ENCODE results near the gene CFAP57.

The CFAP57 gene

DNA sequence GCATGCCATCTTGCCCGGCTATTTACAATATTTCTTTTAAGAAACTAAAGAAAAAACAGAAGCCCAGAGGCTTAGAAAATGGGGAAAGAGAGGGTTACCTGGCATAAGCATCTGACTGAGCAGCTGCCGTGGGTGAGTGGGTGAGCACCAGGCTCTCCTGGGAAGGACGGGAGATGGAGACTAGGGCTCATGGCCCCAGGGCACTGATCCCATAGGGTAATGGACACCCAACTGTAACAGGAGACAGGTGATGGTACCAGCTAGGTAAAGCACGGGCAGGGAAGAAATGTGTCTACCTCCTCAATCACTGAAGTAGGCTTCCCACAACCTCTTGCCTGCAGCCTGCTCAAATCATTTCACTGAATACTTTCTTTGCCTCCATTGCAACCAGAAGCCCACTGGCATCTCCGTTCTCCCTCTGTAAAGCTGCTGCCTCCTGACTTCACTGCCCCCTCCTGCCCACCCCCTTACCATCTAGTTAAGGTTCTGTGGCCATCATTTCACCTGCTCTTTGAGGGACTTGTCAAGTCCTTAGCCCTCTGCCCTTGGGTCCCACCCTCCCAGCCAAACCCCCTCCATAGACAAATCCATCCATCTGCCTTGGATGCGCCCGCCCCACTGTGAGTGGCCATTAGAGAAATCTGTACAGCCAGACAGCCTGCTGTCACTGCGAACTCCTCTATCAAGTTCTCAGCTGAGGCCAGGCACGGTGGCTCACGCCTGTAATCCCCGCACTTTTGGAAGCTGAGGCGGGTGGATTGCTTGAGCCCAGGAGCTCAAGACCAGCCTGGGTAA is 103.9 kb downstream of the CFAP57 start:
- Histone ChIP-seq H2BK15ac (ENCODE audit: low read depth, poor library complexity, severe bottlenecking) (no peak overlapping the region), H3K9me3 (ENCODE audit: control insufficient read depth, low read length) (no peaks in the 10 kb centered on the region), H2BK5ac (ENCODE audit: low read depth, low read length, poor library complexity, severe bottlenecking) (no peak overlapping the region), H3K14ac (ENCODE audit: low read length in 2 of 2) (no peak overlapping the region), H2BK120ac (ENCODE audit: low read depth, low read length) (no peak overlapping the region), H3K18ac (ENCODE audit: low read depth in 1 of 2, low read length in 2 of 2) (no peak overlapping the region), H2BK12ac (ENCODE audit: low read length in 2 of 2) (no peak overlapping the region), H3K9ac (ENCODE audit: low read length) (no peak overlapping the region), H3K4me1 (ENCODE audit: control insufficient read depth, insufficient read depth, low read depth, low read length) (peaks cover 2% of the 10 kb centered on the region), H3K27ac (ENCODE audit: low read length, poor library complexity, severe bottlenecking) (no peak overlapping the region), H3K4me2 (ENCODE audit: low read length, poor library complexity, severe bottlenecking) (no peak overlapping the region), H2AK5ac (ENCODE audit: low read length, severe bottlenecking) (no peak overlapping the region), H4K91ac (ENCODE audit: low read length) (no peak overlapping the region), H3K36me3 (ENCODE audit: control insufficient read depth in 1 of 2, insufficient read depth in 2 of 2, low read depth in 1 of 2, low read length in 2 of 2) (peaks cover 0 to 7% of the 10 kb centered on the region in 2 experiments), H3K79me1 (replicated peaks; ENCODE audit: low read length, poor library complexity, severe bottlenecking) (no peaks in the 10 kb centered on the region), H3K4ac (ENCODE audit: low read depth in 1 of 2, low read length in 2 of 2) (no peak overlapping the region), H2AFZ (ENCODE audit: low read depth, low read length) (no peak overlapping the region), H3K23ac (ENCODE audit: low read length in 2 of 2) (no peak overlapping the region), H4K8ac (ENCODE audit: low read length) (no peak overlapping the region), H3K4me3 (ENCODE audit: insufficient read depth in 1 of 2, low read depth in 1 of 2, low read length in 2 of 2) (no peak overlapping the region), H3K27me3 (ENCODE audit: control insufficient read depth in 1 of 2, insufficient read depth in 1 of 2, low read length in 2 of 2) (peaks cover 0 to 27% of the 10 kb centered on the region in 2 experiments)
- no peak for DNase-seq
- WGBS, result 94% methylated on average over 12 of the region's 12 CpGs

DNA sequence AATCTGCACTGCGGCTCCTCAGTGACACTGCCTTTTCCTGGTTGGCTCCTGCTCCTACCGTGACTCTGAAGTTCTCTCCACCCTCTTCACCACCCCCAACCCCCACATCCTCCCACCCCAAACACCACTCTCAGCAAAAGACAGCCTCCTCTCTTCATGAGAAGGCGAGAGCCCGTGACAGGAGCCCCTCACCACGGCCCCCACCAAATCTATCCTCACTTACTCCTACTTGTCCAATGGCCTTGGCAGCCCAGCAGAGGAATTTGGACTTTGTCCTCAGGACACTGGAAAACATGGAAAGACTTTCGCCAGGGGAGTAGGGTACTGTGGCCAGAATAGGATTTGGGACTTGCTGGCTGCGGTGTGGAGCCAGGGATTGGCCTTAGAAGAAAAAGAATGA is 104.5 kb downstream of the CFAP57 start:
- Histone ChIP-seq H3K23ac (ENCODE audit: low read length in 2 of 2) (no peak overlapping the region), H3K14ac (ENCODE audit: low read length in 2 of 2) (no peak overlapping the region), H3K27ac (ENCODE audit: low read length, poor library complexity, severe bottlenecking) (no peak overlapping the region), H3K4me3 (ENCODE audit: insufficient read depth in 1 of 2, low read depth in 1 of 2, low read length in 2 of 2) (no peak overlapping the region), H2AFZ (ENCODE audit: low read depth, low read length) (no peak overlapping the region), H3K9ac (ENCODE audit: low read length) (no peak overlapping the region), H3K9me3 (ENCODE audit: control insufficient read depth, low read length) (no peaks in the 10 kb centered on the region), H2BK5ac (ENCODE audit: low read depth, low read length, poor library complexity, severe bottlenecking) (peak overlapping the region; percentile 34), H3K36me3 (ENCODE audit: control insufficient read depth in 1 of 2, insufficient read depth in 2 of 2, low read depth in 1 of 2, low read length in 2 of 2) (peaks cover 0 to 7% of the 10 kb centered on the region in 2 experiments), H3K18ac (ENCODE audit: low read depth in 1 of 2, low read length in 2 of 2) (no peak overlapping the region), H4K8ac (ENCODE audit: low read length) (no peak overlapping the region), H3K79me1 (replicated peaks; ENCODE audit: low read length, poor library complexity, severe bottlenecking) (no peaks in the 10 kb centered on the region), H3K27me3 (ENCODE audit: control insufficient read depth in 1 of 2, insufficient read depth in 1 of 2, low read length in 2 of 2) (peaks cover 0 to 22% of the 10 kb centered on the region in 2 experiments), H2BK15ac (ENCODE audit: low read depth, poor library complexity, severe bottlenecking) (no peak overlapping the region), H2BK12ac (ENCODE audit: low read length in 2 of 2) (no peak overlapping the region), H2BK120ac (ENCODE audit: low read depth, low read length) (no peak overlapping the region), H4K91ac (ENCODE audit: low read length) (no peak overlapping the region), H3K4me1 (ENCODE audit: control insufficient read depth, insufficient read depth, low read depth, low read length) (peaks cover 2% of the 10 kb centered on the region), H3K4me2 (ENCODE audit: low read length, poor library complexity, severe bottlenecking) (no peak overlapping the region), H3K4ac (ENCODE audit: low read depth in 1 of 2, low read length in 2 of 2) (no peak overlapping the region), H2AK5ac (ENCODE audit: low read length, severe bottlenecking) (no peak overlapping the region)
- WGBS, result 86% methylated on average over 7 of the region's 7 CpGs
- no peak for DNase-seq

DNA sequence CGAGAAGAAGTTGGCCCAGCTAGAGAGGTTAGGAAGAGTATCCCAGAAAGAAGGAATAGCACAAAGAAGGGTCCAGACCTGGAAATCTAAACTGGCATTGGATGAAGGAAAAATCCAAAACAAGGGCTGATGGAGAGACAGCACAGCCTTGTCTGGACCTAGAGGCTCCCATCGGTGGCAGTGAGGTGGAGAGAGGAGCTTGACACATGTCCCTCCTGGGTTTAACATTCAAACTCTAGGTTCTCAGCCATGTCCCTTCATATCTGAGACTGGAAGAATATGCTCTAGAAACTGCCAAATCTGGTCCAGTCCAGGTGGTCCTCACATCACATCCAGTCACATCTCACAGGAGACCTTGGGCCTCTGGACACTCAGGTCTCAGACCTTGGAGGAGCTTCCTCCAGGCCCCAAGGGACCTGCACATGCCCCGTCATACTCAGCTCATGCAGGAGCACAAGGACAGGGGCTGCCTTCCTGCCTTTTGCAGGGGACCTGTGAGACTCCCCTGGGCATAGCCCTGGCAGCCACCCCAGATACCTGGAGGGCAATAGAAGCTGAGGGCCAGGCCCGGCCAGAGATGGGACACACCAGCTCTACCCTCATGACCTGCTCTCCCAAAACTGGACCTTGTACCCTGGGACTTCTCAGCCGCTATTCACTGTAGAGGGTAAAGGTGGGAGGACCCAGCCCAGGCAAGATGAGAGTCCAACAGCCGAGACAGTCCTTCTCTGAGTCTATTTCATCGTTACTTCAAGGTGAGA is 105.2 kb downstream of the CFAP57 start:
- H4K91ac ChIP-seq (ENCODE audit: low read length), result no peak overlapping the region
- H3K18ac ChIP-seq (ENCODE audit: low read depth in 1 of 2, low read length in 2 of 2), result no peak overlapping the region
- 83% methylated on average over 6 of the region's 7 CpGs for WGBS
- peaks cover 0 to 7% of the 10 kb centered on the region in 2 experiments for H3K36me3 ChIP-seq (ENCODE audit: control insufficient read depth in 1 of 2, insufficient read depth in 2 of 2, low read depth in 1 of 2, low read length in 2 of 2)
- H2BK5ac ChIP-seq (ENCODE audit: low read depth, low read length, poor library complexity, severe bottlenecking), result peak overlapping the region; percentile 34
- H3K23ac ChIP-seq (ENCODE audit: low read length in 2 of 2), result no peak overlapping the region
- H3K9me3 ChIP-seq (ENCODE audit: control insufficient read depth, low read length), result no peaks in the 10 kb centered on the region
- no peak overlapping the region for H3K4me2 ChIP-seq (ENCODE audit: low read length, poor library complexity, severe bottlenecking)
- H3K79me1 ChIP-seq (replicated peaks; ENCODE audit: low read length, poor library complexity, severe bottlenecking), result no peaks in the 10 kb centered on the region
- no peak overlapping the region for H2BK15ac ChIP-seq (ENCODE audit: low read depth, poor library complexity, severe bottlenecking)
- no peak overlapping the region for H3K27ac ChIP-seq (ENCODE audit: low read length, poor library complexity, severe bottlenecking)
- H4K8ac ChIP-seq (ENCODE audit: low read length), result no peak overlapping the region
- H2AFZ ChIP-seq (ENCODE audit: low read depth, low read length), result no peak overlapping the region
- H3K9ac ChIP-seq (ENCODE audit: low read length), result no peak overlapping the region
- peaks cover 0 to 16% of the 10 kb centered on the region in 2 experiments for H3K27me3 ChIP-seq (ENCODE audit: control insufficient read depth in 1 of 2, insufficient read depth in 1 of 2, low read length in 2 of 2)
- no peak overlapping the region for H3K4me3 ChIP-seq (ENCODE audit: insufficient read depth in 1 of 2, low read depth in 1 of 2, low read length in 2 of 2)
- H2AK5ac ChIP-seq (ENCODE audit: low read length, severe bottlenecking), result no peak overlapping the region
- no peak overlapping the region for H2BK120ac ChIP-seq (ENCODE audit: low read depth, low read length)
- H3K4ac ChIP-seq (ENCODE audit: low read depth in 1 of 2, low read length in 2 of 2), result no peak overlapping the region
- no peak overlapping the region for H2BK12ac ChIP-seq (ENCODE audit: low read length in 2 of 2)
- H3K4me1 ChIP-seq (ENCODE audit: control insufficient read depth, insufficient read depth, low read depth, low read length), result peaks cover 2% of the 10 kb centered on the region
- H3K14ac ChIP-seq (ENCODE audit: low read length in 2 of 2), result no peak overlapping the region
- DNase-seq, result no peak

DNA sequence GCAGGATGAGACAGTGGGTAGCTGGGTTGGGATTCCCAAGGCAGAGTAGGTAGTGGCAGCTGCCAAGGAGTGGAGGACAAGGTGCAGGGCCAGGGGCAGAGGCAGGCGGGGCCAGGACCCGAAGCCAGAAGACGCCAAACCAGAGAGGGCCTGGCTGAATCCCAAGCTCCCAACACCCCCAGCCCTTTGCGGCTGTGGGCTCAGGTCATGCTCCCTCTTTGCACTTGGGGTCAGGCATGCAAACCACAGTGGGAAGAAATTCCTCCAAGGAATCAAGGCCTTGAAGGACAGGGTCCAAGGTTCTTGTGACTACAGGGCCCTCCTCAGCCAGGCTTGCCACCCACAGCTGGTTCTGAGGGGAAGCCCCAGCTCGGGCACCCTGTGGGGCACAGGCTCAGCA is 107.0 kb downstream of the CFAP57 start:
- Histone ChIP-seq H2BK5ac (ENCODE audit: low read depth, low read length, poor library complexity, severe bottlenecking) (no peak overlapping the region), H3K18ac (ENCODE audit: low read depth in 1 of 2, low read length in 2 of 2) (no peak overlapping the region), H3K27me3 (ENCODE audit: control insufficient read depth in 1 of 2, insufficient read depth in 1 of 2, low read length in 2 of 2) (peaks cover 4 to 15% of the 10 kb centered on the region in 2 experiments), H3K9ac (ENCODE audit: low read length) (no peak overlapping the region), H3K4ac (ENCODE audit: low read depth in 1 of 2, low read length in 2 of 2) (no peak overlapping the region), H3K4me3 (ENCODE audit: insufficient read depth in 1 of 2, low read depth in 1 of 2, low read length in 2 of 2) (no peak overlapping the region), H3K79me1 (replicated peaks; ENCODE audit: low read length, poor library complexity, severe bottlenecking) (no peaks in the 10 kb centered on the region), H3K23ac (ENCODE audit: low read length in 2 of 2) (no peak overlapping the region), H2AK5ac (ENCODE audit: low read length, severe bottlenecking) (no peak overlapping the region), H4K91ac (ENCODE audit: low read length) (no peak overlapping the region), H3K4me2 (ENCODE audit: low read length, poor library complexity, severe bottlenecking) (no peak overlapping the region), H3K9me3 (ENCODE audit: control insufficient read depth, low read length) (no peaks in the 10 kb centered on the region), H2BK120ac (ENCODE audit: low read depth, low read length) (no peak overlapping the region), H4K8ac (ENCODE audit: low read length) (no peak overlapping the region), H3K14ac (ENCODE audit: low read length in 2 of 2) (no peak overlapping the region), H3K36me3 (ENCODE audit: control insufficient read depth in 1 of 2, insufficient read depth in 2 of 2, low read depth in 1 of 2, low read length in 2 of 2) (no peaks in the 10 kb centered on the region), H3K4me1 (ENCODE audit: control insufficient read depth, insufficient read depth, low read depth, low read length) (peaks cover 1% of the 10 kb centered on the region), H2AFZ (ENCODE audit: low read depth, low read length) (no peak overlapping the region), H2BK12ac (ENCODE audit: low read length in 2 of 2) (no peak overlapping the region), H3K27ac (ENCODE audit: low read length, poor library complexity, severe bottlenecking) (no peak overlapping the region), H2BK15ac (ENCODE audit: low read depth, poor library complexity, severe bottlenecking) (no peak overlapping the region)
- 95% methylated on average over 5 of the region's 5 CpGs for WGBS
- DNase-seq, result no peak
